Naive thymus-derived CD8-positive, alpha-beta T cell (primary cell): Measurements from ENCODE around the gene RADX. TPM values are rescaled to one million over a fixed set of nuclear protein-coding genes. Genes with fewer than 3 reads are reported as not detected.

Experiments
- microRNA-seq: library from miRNA; unstranded; fragments of <30 nt; microRNA quantifications from one replicate; pipeline ENCODE4 v1.2.0, GENCODE V29; 2022; ENCODE audit warnings: borderline microRNAs expressed
- polyA plus RNA-seq, 3 donors: library from polyadenylated mRNA; unstranded; fragments of 300-500 nt; fragmentation: Illumina TruSeq; gene quantifications; one replicate each; pipeline ENCODE4 v1.2.3, GENCODE V29; 2021
- total RNA-seq, 8 experiments: library from RNA in 2 of 8; stranded (reverse) in 2 of 8; gene quantifications; one replicate each; pipeline ENCODE4 v1.2.3 and lab custom pipeline; 2021 to 2026

The RADX gene
- total and polyA plus RNA-seq, 5 experiments from 2014 or later = 2.1 to 13.4 (median 3.1) TPM

Small RNA genes lying within 50 kb of the gene (microRNA-seq; reads per million reads assigned to microRNA genes)
- gene MIR548AN = 1.4 reads per million

Other genes starting within 250 kb of the RADX start
- gene RNF128, start 114.7 kb downstream of the RADX start, total RNA-seq = not detected
- not detected for gene RNF128, start 114.7 kb downstream of the RADX start, polyA plus RNA-seq
- gene TBC1D8B, start 190.7 kb downstream of the RADX start, total RNA-seq = 1 to 10 TPM in 1 of 2 experiments, under 1 TPM in 1; 0.88 to 1.7 TPM
- gene TBC1D8B, start 190.7 kb downstream of the RADX start, polyA plus RNA-seq = under 1 TPM in 2 of 3 donors, not detected in 1; 0.13 to 0.25 TPM